NCI-H146 (cell line): ENCODE results near the gene ATG101.

Experiments used
- DNase-seq: peaks from one replicate; lab custom pipeline; 2025; lab: John Stamatoyannopoulos, UW

ATG101 gene, protein sequence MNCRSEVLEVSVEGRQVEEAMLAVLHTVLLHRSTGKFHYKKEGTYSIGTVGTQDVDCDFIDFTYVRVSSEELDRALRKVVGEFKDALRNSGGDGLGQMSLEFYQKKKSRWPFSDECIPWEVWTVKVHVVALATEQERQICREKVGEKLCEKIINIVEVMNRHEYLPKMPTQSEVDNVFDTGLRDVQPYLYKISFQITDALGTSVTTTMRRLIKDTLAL

DNA sequence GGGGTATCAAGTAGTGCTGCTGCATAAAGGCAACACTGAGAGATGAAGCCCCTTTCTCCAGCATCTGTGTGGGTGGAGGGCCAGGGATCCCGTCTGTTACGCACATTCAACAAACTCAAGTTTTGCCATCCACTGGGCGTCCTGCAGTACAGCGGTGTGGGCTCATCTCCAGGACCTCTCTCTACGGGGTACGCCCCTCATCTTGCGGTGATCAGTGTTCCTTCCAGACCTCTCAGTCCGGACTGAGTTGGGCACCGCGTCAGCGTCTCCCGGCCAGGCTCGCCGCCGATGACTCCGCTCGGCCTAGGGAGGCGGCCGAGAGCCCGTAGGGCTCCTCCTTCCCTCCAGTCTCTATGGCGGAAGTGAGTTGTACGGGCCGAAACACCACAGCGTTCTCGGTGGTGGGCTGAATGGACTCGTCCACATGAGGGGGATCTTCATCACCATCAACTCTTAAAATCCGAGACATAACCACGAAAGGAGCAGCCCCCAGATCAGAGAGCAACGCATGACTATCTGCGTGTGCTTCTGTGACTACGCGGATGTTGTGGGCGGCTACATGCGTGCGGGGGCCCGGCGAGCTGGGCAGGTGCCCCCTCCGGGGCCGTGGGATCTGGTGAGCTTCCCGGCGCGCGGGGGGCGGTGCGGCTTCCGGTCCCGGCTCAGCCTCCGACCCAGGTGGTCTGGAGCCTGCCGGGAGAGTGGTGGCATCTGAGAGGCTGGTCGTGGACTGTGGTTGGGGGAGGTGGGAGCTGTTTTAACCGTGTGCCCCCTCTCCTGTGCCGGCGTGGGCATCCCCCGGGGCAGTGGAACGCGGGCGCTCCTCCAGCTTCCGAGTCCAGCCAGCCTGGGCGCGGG lies at the start of gene ATG101:
ATG101 (plus strand) TSS at position 652 of the 858 bp plus-strand sequence. CDS start 3,673 bp downstream, outside the sequence.
- peak; percentile 96 for DNase-seq

DNA sequence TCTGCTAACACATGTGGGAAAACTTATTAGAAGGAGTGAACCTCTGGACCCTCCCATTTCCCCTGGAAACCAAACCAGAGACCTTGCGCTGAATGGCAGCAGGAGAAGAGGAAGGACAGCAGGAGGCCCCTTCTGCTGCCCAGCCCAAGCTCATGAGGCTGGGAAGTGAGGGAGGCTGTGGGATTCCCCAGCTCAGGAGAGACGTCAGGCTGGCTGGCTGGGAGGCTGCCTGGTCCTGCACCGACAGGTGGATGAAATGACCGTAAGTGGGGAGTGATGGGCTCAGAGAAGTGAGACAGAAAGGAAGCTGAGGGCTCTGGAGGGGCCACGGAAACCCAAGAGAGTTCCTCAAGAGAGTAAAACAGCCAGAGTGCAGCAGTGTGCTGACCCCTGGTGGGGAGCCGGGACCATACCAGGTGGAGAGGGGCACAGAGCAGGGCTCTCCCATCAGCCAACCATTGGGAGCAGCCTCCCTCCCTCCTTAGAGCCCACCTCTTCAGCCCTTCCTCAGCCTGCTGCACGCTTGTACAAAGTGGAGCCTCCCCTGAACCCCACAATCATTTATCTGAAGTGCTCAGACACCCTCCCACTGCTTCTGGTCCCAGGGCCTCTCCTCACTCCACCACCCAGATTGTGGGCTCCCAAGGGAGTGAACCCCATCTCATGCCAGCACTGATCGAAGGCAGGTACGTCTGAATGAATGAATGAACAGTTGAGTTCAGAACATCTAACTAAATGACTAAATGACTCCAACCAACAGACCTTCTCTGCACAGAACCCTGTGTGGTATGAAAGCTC lies 49.0 kb upstream of the ATG101 start:
- DNase-seq = peak; percentile 81

DNA sequence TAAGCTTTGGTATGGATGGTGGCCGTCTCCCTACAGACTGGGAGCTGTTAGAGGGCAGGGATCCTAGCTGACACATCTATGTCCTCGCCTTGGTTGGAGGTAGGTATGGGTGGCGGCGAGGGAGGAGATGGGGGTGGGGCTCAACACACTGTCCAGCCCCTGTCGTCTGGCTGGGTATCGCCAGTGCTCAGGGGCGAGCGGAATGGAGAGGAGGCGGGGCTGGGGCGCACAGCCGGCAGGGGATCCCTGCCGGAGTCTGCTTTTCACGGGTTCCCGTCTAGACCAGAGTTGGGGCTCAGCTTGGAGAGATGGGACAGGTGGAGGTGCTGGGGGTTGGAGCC lies 47.0 kb upstream of the ATG101 start:
- DNase-seq = peak; percentile 73

- DNase-seq = peak; percentile 89
Observed at GRCh38 chr12:52023182-52023975, 46.4 kb upstream of the ATG101 start.

GRCh38 chr12:52023976-52024688 lies 45.6 kb upstream of the ATG101 start:
- DNase-seq = no peak

- no peak for DNase-seq
Observed at GRCh38 chr12:52024845-52025230, 44.9 kb upstream of the ATG101 start.

DNA sequence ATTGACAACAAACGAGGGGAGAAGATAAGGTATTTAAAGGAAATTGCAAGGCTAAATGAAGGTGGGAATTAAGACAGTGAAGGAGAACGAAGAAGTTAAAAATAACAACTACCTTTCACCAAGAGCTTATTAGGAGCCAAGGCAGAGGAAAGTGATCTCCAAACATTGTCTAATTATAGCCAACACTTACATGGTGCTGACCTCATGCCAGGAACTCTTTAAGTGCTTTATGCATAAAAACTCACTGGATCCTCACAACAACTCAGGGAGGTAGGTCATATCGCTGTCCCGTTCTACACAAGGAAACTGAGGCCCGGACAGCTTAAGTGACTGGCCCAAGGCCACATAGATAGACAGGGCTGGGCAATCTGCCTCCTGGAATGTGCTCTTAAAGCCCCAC lies 43.5 kb upstream of the ATG101 start:
- no peak for DNase-seq

DNA sequence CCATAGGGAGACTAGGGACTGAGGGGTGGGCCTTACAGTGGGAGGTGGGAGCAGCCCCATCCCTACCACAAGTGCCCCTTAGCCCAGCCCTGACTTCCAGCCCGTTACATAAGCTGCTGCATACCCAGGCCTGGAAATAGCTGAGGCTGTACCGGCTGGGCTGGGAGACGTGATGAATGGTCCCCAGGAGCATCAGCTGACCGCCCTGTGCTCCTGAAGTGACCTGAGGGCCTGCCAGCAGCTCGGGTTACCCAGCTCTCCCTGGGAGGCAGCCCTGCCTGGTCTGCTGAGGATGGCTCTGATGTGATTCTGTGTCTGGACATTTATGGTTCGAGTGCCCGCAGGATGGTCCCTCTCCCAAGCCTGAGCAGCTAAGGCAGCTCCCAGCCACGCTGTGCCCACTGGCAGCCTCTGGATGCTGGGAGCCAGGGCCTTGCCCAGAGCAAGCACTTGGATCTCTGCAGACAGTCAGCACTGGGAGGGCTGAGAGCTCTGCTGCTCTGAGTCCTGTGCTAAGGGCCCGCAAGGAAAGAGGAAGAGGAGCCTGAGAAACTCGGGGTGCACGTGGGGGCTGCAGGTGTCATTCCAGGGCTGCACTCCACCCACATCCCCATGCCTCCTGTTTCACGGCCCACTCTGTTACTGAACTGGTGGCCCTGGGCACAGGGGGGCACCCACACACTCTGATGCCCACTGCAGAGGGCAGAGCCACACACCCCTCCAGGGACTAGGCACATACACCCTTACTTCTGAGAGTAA lies 42.5 kb upstream of the ATG101 start:
- no peak for DNase-seq

DNA sequence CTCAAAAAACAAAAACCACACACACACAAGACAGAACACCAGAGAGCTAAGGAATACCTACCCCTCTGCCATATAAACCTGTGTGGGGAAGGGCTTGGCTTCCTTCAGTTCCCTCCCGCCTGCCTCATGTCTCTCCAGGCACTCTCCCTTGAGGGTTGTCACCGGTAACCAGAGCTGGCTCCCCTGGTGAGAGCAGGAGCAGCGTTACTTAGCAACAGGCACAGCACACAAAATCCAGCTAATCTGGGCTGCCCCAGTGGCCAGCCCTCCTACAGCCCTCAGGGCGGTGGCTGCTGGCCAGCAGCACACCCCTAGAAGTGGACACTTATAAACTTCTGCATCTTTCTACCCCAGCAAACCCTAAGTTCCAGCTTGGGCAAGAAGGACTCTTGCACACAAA lies 40.1 kb upstream of the ATG101 start:
- peak; percentile 95 for DNase-seq

DNA sequence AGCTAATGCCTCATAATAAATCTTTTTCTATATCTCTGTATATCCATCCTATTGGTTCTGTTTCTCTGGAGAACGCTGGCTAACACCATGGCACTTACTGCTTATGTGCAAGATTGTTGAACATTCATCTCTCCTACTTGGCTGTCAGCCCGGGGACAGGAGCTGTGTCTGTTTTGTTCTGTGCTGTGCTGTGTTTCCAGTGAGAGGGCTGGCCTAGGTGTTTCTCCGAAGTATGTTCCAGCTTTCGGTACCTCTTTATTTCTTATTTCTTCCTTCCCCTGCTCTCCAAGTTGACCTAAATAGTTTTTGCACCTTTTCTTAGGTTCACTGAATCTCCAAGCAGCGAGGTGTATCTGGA lies 37.4 kb upstream of the ATG101 start:
- DNase-seq = no peak

- peak; percentile 98 for DNase-seq
Observed at GRCh38 chr12:52032804-52033445, 36.9 kb upstream of the ATG101 start.

- DNase-seq = no peak
Observed at GRCh38 chr12:52033446-52034140, 36.2 kb upstream of the ATG101 start.

- DNase-seq = no peak
Observed at GRCh38 chr12:52035190-52035589, 34.6 kb upstream of the ATG101 start.

GRCh38 chr12:52035926-52036325 lies 33.9 kb upstream of the ATG101 start:
- no peak for DNase-seq

- DNase-seq = peak; percentile 76
Observed at GRCh38 chr12:52036587-52037171, 33.1 kb upstream of the ATG101 start.

GRCh38 chr12:52037248-52037861 lies 32.4 kb upstream of the ATG101 start:
- DNase-seq = peak; percentile 56

GRCh38 chr12:52038447-52038846 lies 31.3 kb upstream of the ATG101 start:
- DNase-seq = no peak

GRCh38 chr12:52041035-52041434 lies 28.7 kb upstream of the ATG101 start:
- DNase-seq = no peak

DNA sequence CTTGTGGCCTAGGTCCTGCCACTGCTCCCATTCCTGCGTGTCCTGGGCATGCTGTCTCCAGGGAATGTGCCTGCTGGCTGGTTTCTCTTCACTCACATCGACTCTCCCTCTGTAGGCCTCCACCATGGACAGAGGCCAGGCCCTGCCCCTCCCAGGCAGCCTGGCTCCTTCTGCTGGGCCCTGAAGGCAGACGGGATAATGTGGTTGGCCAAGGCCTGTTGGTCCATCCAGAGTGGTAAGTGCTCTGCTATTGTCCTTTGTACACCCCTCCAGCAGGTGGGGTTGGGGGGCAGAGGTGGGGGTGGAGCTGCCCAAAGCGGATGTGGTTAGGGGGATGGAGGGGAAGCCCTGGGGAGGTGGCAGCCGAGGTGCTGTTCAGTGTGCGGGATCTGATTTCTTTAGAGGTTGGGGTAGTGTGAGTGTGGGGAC lies 28.1 kb upstream of the ATG101 start:
- DNase-seq = peak; percentile 25
